Inflammatory macrophage (primary cell): ENCODE results near the gene PGD.
"Not testable (repeated sequence)": the region's sequence is repeated elsewhere in the genome, so short reads cannot be mapped to it uniquely, and the experiment has no call there.

Experiments used
- DNase-seq, 2 donors: peaks; one replicate each; pipeline ENCODE4 v3.0.0-alpha.2; 2020 to 2022

The PGD gene

GRCh38 chr1:10399444-10399941 lies 629 bp downstream of the PGD start:
- peak; percentile 77 to 91 for DNase-seq

- no peak for DNase-seq
Measured at GRCh38 chr1:10400013-10400412, 1.1 kb downstream of the PGD start.

GRCh38 chr1:10401281-10401680 lies 2.4 kb downstream of the PGD start:
- DNase-seq = no peak

GRCh38 chr1:10402729-10403274 lies 3.9 kb downstream of the PGD start:
- peak in 1 of 2 donors; percentile 42 for DNase-seq

GRCh38 chr1:10407201-10407600 lies 8.3 kb downstream of the PGD start:
- DNase-seq = no peak

- peak; percentile 94 for DNase-seq
Measured at GRCh38 chr1:10415211-10415930, 16.5 kb downstream of the PGD start.

DNA sequence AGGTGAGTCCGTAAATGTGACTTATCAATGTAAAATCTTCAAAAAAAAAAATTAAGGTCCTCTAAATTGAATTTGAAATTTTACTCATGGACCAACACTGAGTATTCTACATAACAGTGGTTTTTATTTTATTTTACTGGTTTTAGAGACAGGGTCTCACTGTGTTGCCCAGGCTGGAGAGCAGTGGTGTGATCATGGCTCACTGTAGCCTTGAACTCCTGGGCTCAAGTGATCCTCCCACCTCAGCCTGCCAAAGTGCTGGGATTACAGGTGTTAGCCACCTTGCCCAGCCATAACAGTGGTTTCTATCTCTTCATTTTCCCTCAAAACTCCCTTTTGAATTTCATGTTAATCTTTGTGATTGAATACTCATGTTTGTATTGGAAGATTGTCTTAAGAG lies 17.1 kb downstream of the PGD start:
- not testable (repeated sequence) for DNase-seq

GRCh38 chr1:10418741-10419140 lies 19.9 kb downstream of the PGD start:
- DNase-seq = not testable (repeated sequence)

DNA sequence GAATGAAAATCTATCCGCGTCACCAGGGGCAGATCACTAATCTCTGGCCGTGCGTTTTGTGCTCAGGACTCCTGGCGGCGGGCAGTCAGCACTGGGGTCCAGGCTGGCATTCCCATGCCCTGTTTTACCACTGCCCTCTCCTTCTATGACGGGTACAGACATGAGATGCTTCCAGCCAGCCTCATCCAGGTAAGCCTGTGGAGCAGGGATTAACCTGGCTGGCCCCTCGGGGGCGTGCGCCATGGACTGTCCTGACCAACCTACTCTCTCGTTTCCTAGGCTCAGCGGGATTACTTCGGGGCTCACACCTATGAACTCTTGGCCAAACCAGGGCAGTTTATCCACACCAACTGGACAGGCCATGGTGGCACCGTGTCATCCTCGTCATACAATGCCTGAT lies 20.5 kb downstream of the PGD start:
- no peak for DNase-seq

- DNase-seq = no peak
Measured at GRCh38 chr1:10421637-10422036, 22.8 kb downstream of the PGD start.

DNA sequence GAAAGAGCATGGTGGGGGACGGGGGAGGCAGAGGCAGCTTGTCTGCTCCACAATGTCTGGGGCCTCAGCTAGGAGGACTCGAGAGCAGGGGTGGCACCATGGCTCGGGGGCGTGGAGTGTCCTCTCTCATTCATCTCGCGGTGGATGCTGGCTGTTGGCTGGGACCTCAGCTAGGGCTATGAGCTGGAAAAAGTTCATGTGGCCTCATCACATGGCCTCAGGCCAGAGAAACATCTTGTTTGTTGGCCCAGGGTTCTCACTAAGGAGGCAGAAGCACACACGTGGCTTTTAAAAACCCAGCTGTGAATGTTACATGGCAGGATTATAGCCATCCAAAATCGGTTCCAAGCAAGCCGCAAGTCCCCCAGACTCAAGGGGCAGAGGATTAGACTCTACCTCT lies 25.2 kb downstream of the PGD start:
- DNase-seq = no peak

- DNase-seq = no peak
Measured at GRCh38 chr1:10424651-10425050, 25.8 kb downstream of the PGD start.

GRCh38 chr1:10425826-10426534 lies 27.1 kb downstream of the PGD start:
- not testable (repeated sequence) for DNase-seq

- not testable (repeated sequence) for DNase-seq
Measured at GRCh38 chr1:10426535-10426848, 27.6 kb downstream of the PGD start.

DNA sequence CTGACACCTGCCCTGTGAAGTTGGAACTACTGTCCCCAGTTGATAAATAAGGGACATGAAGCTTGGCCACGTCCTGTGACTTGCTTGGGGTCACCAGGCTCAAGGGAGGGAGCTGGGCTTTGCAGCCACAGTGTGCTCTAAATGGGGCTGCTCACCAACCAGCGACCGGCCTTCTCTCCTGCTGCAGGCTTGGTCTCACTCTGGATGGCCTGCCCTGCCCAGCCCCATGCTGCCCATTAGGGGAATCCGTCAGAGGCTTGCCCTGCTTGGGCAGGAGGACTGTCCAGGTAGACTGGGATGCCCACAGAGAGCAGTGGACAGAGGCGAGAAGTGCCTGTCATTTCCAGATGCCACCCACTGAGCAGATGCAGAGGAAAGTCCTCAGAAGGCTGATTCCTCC lies 30.1 kb downstream of the PGD start:
- DNase-seq = no peak

GRCh38 chr1:10429868-10430215 lies 31.0 kb downstream of the PGD start:
- DNase-seq = peak; percentile 40 to 55

- DNase-seq = peak; percentile 87 to 88
Measured at GRCh38 chr1:10430216-10431069, 31.6 kb downstream of the PGD start, which contains the start of gene CENPS. Gene CENPS (plus strand): TSS chr1:10430433. CDS start chr1:10430518, 85 bp downstream.

GRCh38 chr1:10431070-10431730 lies 32.3 kb downstream of the PGD start:
- no peak for DNase-seq

DNA sequence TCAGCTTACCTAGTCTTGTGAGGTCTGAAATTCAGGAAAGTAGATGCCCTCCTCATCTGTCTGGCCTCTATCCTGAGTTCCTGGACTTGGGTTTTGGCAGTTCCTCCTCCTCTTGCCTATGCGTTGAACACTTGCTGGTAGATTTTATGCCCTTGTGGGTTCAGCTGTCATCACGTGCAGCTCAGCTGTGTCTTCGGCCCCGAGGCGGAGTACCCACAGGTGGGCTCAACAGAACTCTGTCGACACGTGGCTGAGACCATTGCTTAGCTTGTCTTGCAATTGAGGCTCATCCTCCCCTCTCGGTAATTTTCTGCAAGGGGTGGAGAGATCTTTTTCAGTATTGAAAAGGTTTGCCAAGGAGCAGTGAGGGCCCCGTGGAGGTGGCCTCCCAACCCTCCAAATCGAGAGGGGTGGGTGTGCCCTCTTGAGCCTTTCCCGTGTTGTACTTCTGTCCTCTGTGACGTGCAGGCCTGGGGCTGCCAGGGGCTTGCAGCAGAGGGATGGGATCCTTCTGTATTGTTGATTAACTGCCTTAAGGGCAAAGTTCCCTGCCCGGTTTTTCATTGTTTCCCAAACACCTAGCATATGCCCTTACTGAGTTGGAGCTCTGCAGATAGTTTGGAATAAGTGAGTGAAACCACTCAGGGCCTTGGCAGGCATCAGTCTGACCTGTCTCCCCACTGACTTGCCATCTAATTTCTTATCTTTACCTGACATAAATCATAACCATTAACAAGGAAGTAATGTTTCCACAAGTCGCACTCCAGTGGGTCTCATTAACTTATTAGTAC lies 34.2 kb downstream of the PGD start:
- DNase-seq = no peak

GRCh38 chr1:10433790-10434189 lies 34.9 kb downstream of the PGD start:
- DNase-seq = no peak

- DNase-seq = no peak
Measured at GRCh38 chr1:10434590-10434989, 35.7 kb downstream of the PGD start.

DNA sequence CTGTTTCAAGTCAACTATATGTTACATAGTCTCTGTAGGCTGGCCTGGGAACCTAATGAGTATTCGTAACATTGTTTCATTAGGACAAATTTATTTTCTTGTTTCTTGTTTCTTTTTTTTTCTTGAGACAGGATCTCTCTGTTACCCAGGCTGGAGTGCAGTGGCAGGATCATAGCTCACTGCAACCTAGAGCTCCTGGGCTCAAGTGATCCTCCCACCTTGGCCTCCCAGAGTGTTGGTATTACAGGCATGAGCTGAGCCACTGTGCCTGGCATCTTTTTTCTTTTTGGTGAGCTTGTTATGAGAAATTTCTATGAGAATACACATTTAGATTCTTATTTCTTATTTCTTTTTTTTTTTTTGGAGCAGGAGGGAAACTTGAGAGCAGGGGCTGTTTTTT lies 38.2 kb downstream of the PGD start:
- no peak for DNase-seq
